Esophagus squamous epithelium (tissue), 5 donors: ENCODE data around the gene MGAT4B. TPM values are rescaled to one million over a fixed set of nuclear protein-coding genes. Genes with fewer than 3 reads are reported as not detected.

ENCODE experiments used
- DNase-seq: peaks from one replicate; lab custom pipeline; 2025; lab: John Stamatoyannopoulos, UW
- H3K27ac ChIP-seq, 4 donors: fragments of 200-600 bp; sonication (generic); one replicate each; pipeline ENCODE4 v1.5.1; 2016 to 2019; ENCODE audit warnings: mild to moderate bottlenecking in 1 of 4
- H3K27me3 ChIP-seq, 4 donors: fragments of 200-600 bp; sonication (generic); 1 replicate in 3 of 4; 2 replicates in 1 of 4; pipeline versions ENCODE4 v1.5.1 to v1.6.0; 2017 to 2021; ENCODE audit warnings: antibody characterized with exemption in 1 of 4
- H3K36me3 ChIP-seq, 3 donors: fragments of 200-600 bp; sonication (generic); one replicate each; pipeline ENCODE4 v1.5.1; 2016 to 2019
- H3K4me1 ChIP-seq, 3 donors: fragments of 200-600 bp; sonication (generic); one replicate each; pipeline ENCODE4 v1.5.1; 2017 to 2019
- H3K4me3 ChIP-seq, 4 donors: fragments of 200-600 bp; sonication (generic); 1 replicate in 3 of 4; 2 replicates in 1 of 4; pipeline ENCODE4 v1.5.1; 2016 to 2019; ENCODE audit warnings: mild to moderate bottlenecking in 2 of 4, moderate library complexity in 1 of 4
- H3K9me3 ChIP-seq, 3 donors: fragments of 200-600 bp; sonication (generic); one replicate each; pipeline ENCODE4 v1.5.1; 2016 to 2019
- CTCF ChIP-seq, 6 experiments: fragments of 450-650 bp in 4 of 6; fragments of 200-600 bp in 2 of 6; sonication (generic) in 2 of 6; IDR thresholded peaks; one replicate each; pipeline ENCODE4 v1.5.1; 2016 to 2019; ENCODE audit warnings: antibody characterized with exemption in 6 of 6, mild to moderate bottlenecking in 4 of 6, moderate library complexity in 4 of 6
- POLR2A ChIP-seq, 4 donors: fragments of 450-650 bp; IDR thresholded peaks; one replicate each; pipeline ENCODE4 v1.6.1; 2017; ENCODE audit warnings: antibody characterized with exemption in 4 of 4, mild to moderate bottlenecking in 4 of 4, moderate library complexity in 3 of 4
- WGBS, 2 donors: methylation state at CpG; one replicate each; pipeline ENCODE4 v1.1.5; 2018; 5-methylcytosine and 5-hydroxymethylcytosine counted together
- intact Hi-C: fragments of 100-400 bp; cut with DNase I; formaldehyde crosslinking; loops from one replicate; pipeline ENCODE4 v1.15.0; 2022
- total RNA-seq, 4 donors: library from RNA; depleted of rRNA; stranded (reverse); fragments of >200 nt; gene quantifications; one replicate each; pipeline ENCODE4 v1.1.0, GENCODE V29; 2016
- donor health status: DM: yes; HTN: yes; CAD: no.

MGAT4B gene
- total RNA-seq, 4 donors from 2014 or later = 68.5 to 119 (median 87.7) TPM

- H3K4me1 ChIP-seq = no peaks in the 10 kb centered on the region
- H3K27ac ChIP-seq = no peak overlapping the region
- WGBS, 2 donors = 84 to 95% methylated on average over 3 to 8 of the region's 10 CpGs
- peaks cover 15 to 89% (median 26%) of the 10 kb centered on the region in 3 donors for H3K36me3 ChIP-seq
- intact Hi-C loops = no loop called here
- DNase-seq = no peak
- H3K9me3 ChIP-seq = no peaks in the 10 kb centered on the region
- TF ChIP-seq POLR2A (IDR thresholded peaks at IDR 0.05) = no peak
- TF ChIP-seq CTCF (IDR thresholded peaks at IDR 0.05) = no peak
- no peaks in the 10 kb centered on the region for H3K27me3 ChIP-seq
- H3K4me3 ChIP-seq = no peak overlapping the region
Measured at GRCh38 chr5:179777456-179777855, 29.2 kb downstream of the MGAT4B start.

- H3K9me3 ChIP-seq = no peaks in the 10 kb centered on the region
- H3K4me3 ChIP-seq = no peak overlapping the region
- H3K4me1 ChIP-seq = no peaks in the 10 kb centered on the region
- intact Hi-C loops = no loop called here
- no peak for DNase-seq
- no peak for TF ChIP-seq POLR2A (IDR thresholded peaks at IDR 0.05)
- no peak for TF ChIP-seq CTCF (IDR thresholded peaks at IDR 0.05)
- WGBS, 2 donors = 81 to 84% methylated on average over 8 to 10 of the region's 11 CpGs
- no peak overlapping the region for H3K27ac ChIP-seq
- H3K36me3 ChIP-seq = peaks cover 22 to 98% (median 35%) of the 10 kb centered on the region in 3 donors
- H3K27me3 ChIP-seq = no peaks in the 10 kb centered on the region
Measured at GRCh38 chr5:179776411-179776938, 30.2 kb downstream of the MGAT4B start.

GRCh38 chr5:179774442-179774841, 32.2 kb downstream of the MGAT4B start:
- WGBS, 2 donors = 90 to 100% methylated on average over 2 of the region's 12 CpGs
- no peak for DNase-seq

GRCh38 chr5:179773686-179774040, 33.0 kb downstream of the MGAT4B start:
- 92 to 94% methylated on average over 6 to 8 of the region's 9 CpGs for WGBS, 2 donors
- intact Hi-C loops = no loop called here
- Histone ChIP-seq H3K27me3 (no peaks in the 10 kb centered on the region), H3K9me3 (no peaks in the 10 kb centered on the region), H3K4me1 (no peaks in the 10 kb centered on the region), H3K4me3 (no peak overlapping the region), H3K27ac (no peak overlapping the region), H3K36me3 (peaks cover 22 to 100% (median 44%) of the 10 kb centered on the region in 3 donors)
- no peak for DNase-seq
- no peak for TF ChIP-seq POLR2A (IDR thresholded peaks at IDR 0.05)
- no peak for TF ChIP-seq CTCF (IDR thresholded peaks at IDR 0.05)

More at GRCh38 chr5:179774442-179774841, 32.2 kb downstream of the MGAT4B start:
- TF ChIP-seq CTCF (IDR thresholded peaks at IDR 0.05) (no peak), POLR2A (IDR thresholded peaks at IDR 0.05) (no peak)
- H3K27me3 ChIP-seq = no peaks in the 10 kb centered on the region
- intact Hi-C loops = no loop called here
- no peak overlapping the region for H3K27ac ChIP-seq
- H3K36me3 ChIP-seq = peaks cover 22 to 100% (median 44%) of the 10 kb centered on the region in 3 donors
- no peak overlapping the region for H3K4me3 ChIP-seq
- no peaks in the 10 kb centered on the region for H3K4me1 ChIP-seq
- H3K9me3 ChIP-seq = no peaks in the 10 kb centered on the region

- intact Hi-C loops = no loop called here
- WGBS, 2 donors = 88 to 90% methylated on average over 3 to 6 of the region's 6 CpGs
- H3K4me3 ChIP-seq = no peak overlapping the region
- peaks cover 0 to 8% (median 0%) of the 10 kb centered on the region in 3 donors for H3K4me1 ChIP-seq
- no peaks in the 10 kb centered on the region for H3K27me3 ChIP-seq
- no peaks in the 10 kb centered on the region for H3K9me3 ChIP-seq
- no peak for TF ChIP-seq POLR2A (IDR thresholded peaks at IDR 0.05)
- no peak for TF ChIP-seq CTCF (IDR thresholded peaks at IDR 0.05)
- H3K36me3 ChIP-seq = peaks cover 22 to 100% (median 44%) of the 10 kb centered on the region in 3 donors
- H3K27ac ChIP-seq = no peak overlapping the region
- no peak for DNase-seq
Measured at GRCh38 chr5:179772351-179772750, 34.3 kb downstream of the MGAT4B start.
